Thyroid gland (tissue), 4 donors: ENCODE data around the gene AANAT.

Experiments
- CTCF ChIP-seq, 6 experiments: fragments of 200-600 bp in 3 of 6; fragments of 450-650 bp in 3 of 6; sonication (generic) in 3 of 6; IDR thresholded peaks; one replicate each; pipeline ENCODE4 v1.5.1; 2016 to 2019; ENCODE audit warnings: antibody characterized with exemption in 6 of 6, mild to moderate bottlenecking in 2 of 6, inconsistent platforms in 1 of 6, moderate library complexity in 1 of 6
- POLR2A ChIP-seq, 2 donors: fragments of 450-650 bp; IDR thresholded peaks; one replicate each; pipeline ENCODE4 v1.6.1; 2017; ENCODE audit warnings: antibody characterized with exemption in 2 of 2, mild to moderate bottlenecking in 2 of 2, moderate library complexity in 1 of 2

DNA sequence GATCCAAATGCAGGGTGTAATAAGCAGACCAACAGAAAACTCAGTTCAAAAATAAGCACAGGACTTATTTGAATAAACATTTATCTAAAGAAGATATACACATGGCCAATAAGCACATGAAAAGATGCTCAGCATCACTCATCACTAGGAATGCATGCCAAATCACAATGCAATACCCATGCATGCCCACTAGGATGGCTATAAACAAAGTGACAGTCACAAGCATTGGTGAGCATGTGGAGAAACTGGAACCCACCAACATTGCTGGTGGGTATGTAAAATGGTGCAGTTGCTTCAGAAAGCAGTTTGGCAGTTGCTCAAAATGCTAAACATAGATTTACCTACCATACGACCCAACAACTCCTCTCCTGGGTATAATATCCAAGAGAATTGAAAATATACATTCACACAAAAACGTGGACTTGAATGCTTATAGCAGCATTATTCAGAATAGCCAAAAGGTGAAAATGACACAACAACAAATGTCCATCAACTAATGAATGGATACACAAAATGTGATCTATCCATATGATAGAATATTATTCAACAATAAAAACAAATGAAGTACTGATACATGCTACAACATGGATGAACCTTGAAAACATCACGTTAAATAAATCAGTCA lies 34.6 kb upstream of the AANAT start:
- TF ChIP-seq CTCF (IDR thresholded peaks at IDR 0.05) = peak in 2 of 6 experiments; percentile 12 to 31
- TF ChIP-seq POLR2A (IDR thresholded peaks at IDR 0.05) = no peak
